Measurements from ENCODE around the gene SNAPIN. TPM values are rescaled to one million over a fixed set of nuclear protein-coding genes. Genes with fewer than 3 reads are reported as not detected.

SNAPIN gene
- total and polyA plus RNA-seq, 7 donors = 30.0 to 94.5 (median 51.2) TPM

- no peak for DNase-seq
- no peak overlapping the region for H3K27ac ChIP-seq
Observed at GRCh38 chr1:153649863-153650235, 8.7 kb upstream of the SNAPIN start.

GRCh38 chr1:153651771-153652170, 6.7 kb upstream of the SNAPIN start:
- Histone ChIP-seq H3K27ac (no peak overlapping the region), H3K27me3 (no peaks in the 10 kb centered on the region), H3K4me1 (no peaks in the 10 kb centered on the region), H3K4me3 (no peak overlapping the region), H3K9me3 (no peaks in the 10 kb centered on the region), H3K36me3 (peaks cover 0 to 4% (median 2%) of the 10 kb centered on the region in 4 donors)
- WGBS, 2 donors = 31 to 72% methylated on average over 1 of the region's 1 CpG
- peak; percentile 40 for DNase-seq
- TF ChIP-seq CTCF (IDR thresholded peaks at IDR 0.05) = no peak
- no peak for TF ChIP-seq POLR2A (IDR thresholded peaks at IDR 0.05)
- no peak for TF ChIP-seq EP300 (IDR thresholded peaks at IDR 0.05)
- intact Hi-C loops (cut with DNase I) = no loop called here

More at GRCh38 chr1:153649863-153650235, 8.7 kb upstream of the SNAPIN start:
- Histone ChIP-seq H3K9me3 (no peaks in the 10 kb centered on the region), H3K4me3 (no peak overlapping the region), H3K36me3 (peaks cover 9 to 23% (median 17%) of the 10 kb centered on the region in 4 donors), H3K27me3 (no peaks in the 10 kb centered on the region), H3K4me1 (no peaks in the 10 kb centered on the region)
- TF ChIP-seq POLR2AphosphoS5 (IDR thresholded peaks at IDR 0.05) = no peak
- no peak for TF ChIP-seq CTCF (IDR thresholded peaks at IDR 0.05)
- TF ChIP-seq POLR2A (IDR thresholded peaks at IDR 0.05) = no peak
- TF ChIP-seq EP300 (IDR thresholded peaks at IDR 0.05) = no peak
- intact Hi-C loops (cut with DNase I) = no loop called here
- 67 to 88% methylated on average over 2 of the region's 2 CpGs for WGBS, 2 donors

GRCh38 chr1:153652805-153653500, 5.5 kb upstream of the SNAPIN start:
- Histone ChIP-seq H3K9me3 (no peaks in the 10 kb centered on the region), H3K27ac (peak overlapping the region in 2 of 4 donors; percentile 5 to 51), H3K4me3 (no peak overlapping the region), H3K36me3 (no peaks in the 10 kb centered on the region), H3K4me1 (peaks cover 0 to under 1% (median 0%) of the 10 kb centered on the region in 4 donors), H3K27me3 (no peaks in the 10 kb centered on the region)
- WGBS, 2 donors = 33 to 67% methylated on average over 3 of the region's 3 CpGs
- intact Hi-C loops (cut with DNase I) = no loop called here
- DNase-seq = peak; percentile 64
- no peak for TF ChIP-seq POLR2A (IDR thresholded peaks at IDR 0.05)
- TF ChIP-seq CTCF (IDR thresholded peaks at IDR 0.05) = no peak
- TF ChIP-seq POLR2AphosphoS5 (IDR thresholded peaks at IDR 0.05) = no peak
- no peak for TF ChIP-seq EP300 (IDR thresholded peaks at IDR 0.05)

GRCh38 chr1:153655333-153655732, 3.2 kb upstream of the SNAPIN start:
- Histone ChIP-seq H3K9me3 (no peaks in the 10 kb centered on the region), H3K27me3 (no peaks in the 10 kb centered on the region), H3K4me1 (peaks cover 0 to 14% (median 11%) of the 10 kb centered on the region in 4 donors), H3K27ac (no peak overlapping the region), H3K36me3 (peaks cover 0 to 3% (median 0%) of the 10 kb centered on the region in 4 donors), H3K4me3 (no peak overlapping the region)
- DNase-seq = peak; percentile 19
- TF ChIP-seq CTCF (IDR thresholded peaks at IDR 0.05) (no peak), EP300 (IDR thresholded peaks at IDR 0.05) (no peak), POLR2A (IDR thresholded peaks at IDR 0.05) (no peak), POLR2AphosphoS5 (IDR thresholded peaks at IDR 0.05) (no peak)
- intact Hi-C loops (cut with DNase I) = loop anchor here (5.0 kb wide), 1 partner anchor 83 kb away; no protein-coding TSS in a partner anchor
- 89 to 90% methylated on average over 3 of the region's 3 CpGs for WGBS, 2 donors

Measured in sigmoid colon (tissue), 7 donors.